NCI-H748 (cell line): Measurements from ENCODE around the gene AHR.

ENCODE experiments used
- DNase-seq: peaks from one replicate; lab custom pipeline; 2025; ENCODE audit not compliant: unreplicated experiment; lab: John Stamatoyannopoulos, UW

AHR gene

DNA sequence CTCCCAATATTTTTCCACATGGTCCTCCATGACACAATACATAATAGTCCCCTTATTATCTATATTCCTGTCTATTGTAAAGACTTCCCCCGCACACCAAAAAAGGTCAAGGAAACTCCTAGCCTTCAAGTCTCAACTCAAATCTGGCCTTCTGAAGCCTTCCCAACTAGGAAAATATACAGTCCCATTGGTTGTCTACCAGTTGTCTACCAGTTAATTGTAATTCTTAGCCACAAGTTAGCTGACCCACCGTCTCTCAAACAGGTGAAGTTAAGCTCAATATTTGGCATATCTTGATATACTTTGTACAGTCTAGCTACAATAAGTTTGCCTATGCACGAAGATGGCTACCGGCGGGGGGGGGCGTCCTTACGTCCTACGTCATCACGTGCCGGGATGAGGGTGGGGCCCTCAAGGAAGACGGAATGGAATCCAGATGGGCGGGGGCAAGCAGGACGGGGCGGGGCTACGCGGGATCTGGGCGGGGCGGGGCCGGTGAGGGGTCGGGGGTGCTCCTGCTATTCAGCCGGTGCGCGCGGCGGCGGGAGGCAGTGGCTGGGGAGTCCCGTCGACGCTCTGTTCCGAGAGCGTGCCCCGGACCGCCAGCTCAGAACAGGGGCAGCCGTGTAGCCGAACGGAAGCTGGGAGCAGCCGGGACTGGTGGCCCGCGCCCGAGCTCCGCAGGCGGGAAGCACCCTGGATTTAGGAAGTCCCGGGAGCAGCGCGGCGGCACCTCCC, at the start of gene AHR:
TSS of gene AHR (plus strand) at position 551 of the 738 bp plus-strand sequence. CDS start 613 bp downstream, outside the sequence.
- peak; percentile 92 for DNase-seq

DNA sequence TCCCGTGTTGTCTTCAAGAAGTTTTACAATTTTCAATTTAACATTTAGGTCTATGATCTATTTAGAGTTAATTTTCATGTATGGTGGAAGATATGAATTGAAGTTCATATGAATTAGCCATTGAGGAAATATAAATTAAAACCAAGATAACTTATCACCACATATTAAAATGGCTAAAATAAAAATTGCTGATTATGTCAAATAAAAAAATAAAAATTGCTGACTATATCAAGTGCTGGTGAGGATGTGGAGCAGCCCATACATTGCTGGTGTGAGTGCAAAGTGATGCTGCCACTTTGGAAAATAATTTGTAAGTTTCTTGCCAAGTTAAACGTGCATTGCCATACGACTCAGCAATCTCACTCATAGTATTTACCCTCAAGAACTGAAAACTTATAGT, 44.6 kb upstream of the AHR start:
- no peak for DNase-seq

DNA sequence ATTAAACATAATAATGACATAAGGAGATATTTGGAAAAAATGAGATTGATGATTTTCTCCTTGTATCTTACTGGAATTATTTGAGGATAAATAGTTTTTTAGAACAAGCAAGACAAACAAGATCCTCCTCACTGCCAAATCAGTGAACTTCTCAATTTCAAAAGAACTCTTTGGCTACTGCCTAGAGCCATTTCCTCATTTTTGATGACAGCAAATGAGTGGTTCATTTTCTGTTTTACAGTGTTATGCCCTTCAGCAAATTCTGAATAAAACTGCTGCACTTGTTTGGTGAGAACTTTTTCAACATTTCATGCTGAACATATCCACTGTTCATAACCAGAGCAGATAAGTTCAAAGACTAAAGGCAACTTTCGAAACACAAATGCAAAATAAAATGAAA, 42.5 kb upstream of the AHR start:
- no peak for DNase-seq

DNA sequence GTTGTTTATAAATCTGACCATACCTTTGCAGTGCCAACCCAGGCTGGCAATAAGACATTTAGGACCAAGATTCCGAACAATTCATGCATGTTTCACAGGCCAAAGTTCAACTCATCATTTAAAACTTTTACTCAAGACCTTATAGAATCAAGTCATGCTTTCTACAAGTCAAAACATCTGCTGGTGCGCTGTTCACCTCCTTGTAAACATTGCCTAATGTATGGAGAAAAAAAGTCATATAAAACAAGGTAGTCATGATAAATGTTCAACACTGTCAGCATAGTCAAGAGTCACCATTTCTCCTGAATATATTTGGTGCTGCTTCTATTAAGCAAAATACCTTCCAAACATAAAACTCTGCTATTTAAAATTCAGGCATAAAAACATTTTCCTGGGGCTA, 42.1 kb upstream of the AHR start:
- DNase-seq = no peak

DNA sequence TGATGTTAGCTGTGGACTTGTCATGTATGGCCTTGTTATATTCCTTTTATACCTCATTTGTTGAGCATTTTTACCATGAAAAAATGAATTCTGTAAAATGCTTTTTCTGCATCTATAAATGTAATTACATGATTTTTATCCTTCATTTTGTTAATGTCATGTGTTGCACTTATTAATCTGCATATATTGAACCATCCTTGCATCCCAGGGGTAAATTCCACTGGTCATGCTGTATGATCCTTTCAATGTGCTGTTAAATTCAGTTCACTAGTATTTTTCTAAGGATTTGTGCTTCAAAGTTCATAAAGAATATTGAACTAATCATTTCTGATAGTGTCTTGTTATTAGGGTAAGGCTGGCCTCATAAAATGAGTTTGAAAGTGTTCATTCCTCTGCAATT, 31.9 kb upstream of the AHR start:
- DNase-seq = no peak

DNA sequence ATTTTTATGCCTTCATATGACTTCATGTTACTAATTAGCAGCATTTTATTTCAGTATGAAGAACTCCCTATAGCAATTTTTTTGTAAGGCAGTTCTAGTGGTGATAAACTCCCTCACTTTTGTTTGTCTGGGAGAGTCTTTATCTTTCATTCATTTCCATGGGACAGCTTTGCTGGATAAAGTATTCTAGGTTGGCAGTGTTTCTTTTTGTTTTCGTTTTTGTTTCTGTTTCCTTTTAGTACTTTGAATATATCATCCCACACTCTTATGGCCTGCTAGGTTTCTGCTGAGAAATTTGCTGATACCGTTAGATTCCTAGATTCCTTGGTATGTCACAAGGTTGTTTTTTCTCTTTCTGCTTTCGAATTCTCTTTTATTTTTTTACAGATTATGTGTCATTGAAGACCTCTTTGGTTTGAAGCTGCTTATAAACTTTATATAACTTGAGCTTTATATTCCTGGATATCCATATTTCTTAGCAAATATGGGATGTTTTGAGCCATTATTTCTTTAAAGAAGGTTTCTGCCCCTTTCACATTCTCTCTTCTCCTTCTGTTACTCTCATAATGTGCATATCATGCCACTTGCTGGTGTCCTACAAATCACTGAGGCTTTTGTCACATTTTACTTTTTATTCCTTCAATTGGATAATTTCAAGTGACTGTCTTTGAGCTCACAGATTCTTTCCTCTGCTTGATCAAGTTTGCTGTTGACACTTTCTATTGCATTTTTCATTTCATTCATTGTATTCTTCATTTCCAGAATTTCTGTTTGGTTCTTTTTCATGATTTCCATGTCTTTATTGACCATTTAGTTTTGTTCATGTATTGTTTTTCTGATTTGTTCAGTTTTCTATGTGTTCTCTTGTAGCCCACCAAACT, 28.9 kb upstream of the AHR start:
- DNase-seq = no peak

DNA sequence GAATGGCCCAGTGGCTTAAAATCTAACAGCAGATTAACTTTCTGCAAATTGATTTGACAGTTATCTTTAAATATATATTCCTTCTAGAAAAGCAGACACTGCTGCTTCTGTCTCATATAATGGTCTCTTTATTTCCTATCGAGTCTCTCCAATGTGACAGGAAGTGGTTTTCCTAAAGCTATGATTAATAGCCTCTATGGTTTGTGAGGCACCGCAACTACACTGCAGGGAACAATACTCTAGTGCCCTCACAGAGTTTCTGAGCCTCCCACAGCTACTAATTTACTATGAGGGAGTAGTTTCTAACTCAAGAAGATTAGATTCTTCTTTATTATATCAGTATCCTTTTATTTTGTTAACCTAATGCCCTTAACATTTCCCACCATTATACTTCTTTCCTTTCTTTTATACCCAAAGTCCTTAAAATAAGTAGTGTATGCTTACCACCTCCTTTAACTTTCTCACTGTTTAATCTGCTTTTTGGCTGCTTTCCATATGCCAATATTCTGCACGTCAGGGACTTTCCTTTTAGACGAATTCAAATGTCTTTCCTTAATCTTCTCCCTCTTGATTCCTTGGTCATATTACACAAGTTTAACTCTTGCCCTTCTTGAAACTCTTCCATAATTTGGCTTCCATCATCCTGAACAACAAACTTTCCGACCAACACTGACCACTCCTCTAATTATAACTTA, 23.8 kb upstream of the AHR start:
- no peak for DNase-seq

DNA sequence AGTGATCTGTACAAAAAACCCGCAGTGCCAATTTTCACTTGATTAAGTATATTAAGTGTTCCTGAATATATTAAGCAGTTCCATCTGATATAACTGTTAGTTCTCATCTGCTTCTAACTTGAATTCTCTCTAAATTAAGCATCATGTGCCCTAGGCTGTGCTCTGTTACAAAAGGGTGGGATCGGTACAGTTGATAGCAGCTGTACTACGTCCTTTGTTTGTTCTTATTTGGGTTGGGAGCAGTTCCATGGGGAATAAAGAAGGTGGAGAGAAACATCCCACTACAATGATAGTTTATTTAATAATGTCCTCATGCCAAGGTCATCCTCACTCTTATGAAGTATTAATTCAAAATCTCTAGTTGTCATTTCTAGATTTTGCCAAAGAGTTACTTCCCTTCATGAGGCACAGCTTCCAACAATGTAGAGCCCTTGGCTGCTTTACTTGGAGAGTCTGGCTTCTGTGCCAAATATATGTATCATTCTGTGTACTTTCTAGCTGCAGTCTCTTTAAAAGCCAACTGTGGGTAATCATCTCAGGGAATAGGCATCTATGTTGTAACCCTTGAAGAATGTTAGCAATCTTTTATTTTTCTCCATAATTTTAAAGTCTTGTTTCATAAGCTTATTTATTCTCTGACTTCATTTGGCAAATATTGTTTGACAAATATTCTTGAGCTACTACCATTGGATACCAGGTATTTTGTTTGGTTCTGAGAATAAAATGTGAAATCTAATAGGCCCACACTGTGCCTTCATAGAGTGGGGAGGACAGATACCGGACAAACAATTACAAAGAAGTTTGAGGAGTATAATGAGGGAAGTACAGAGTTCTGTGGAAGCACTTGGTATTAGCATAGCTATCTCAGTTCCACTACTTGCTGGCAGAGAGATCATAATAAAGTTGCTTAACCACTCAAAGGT, 22.4 kb upstream of the AHR start:
- no peak for DNase-seq

DNA sequence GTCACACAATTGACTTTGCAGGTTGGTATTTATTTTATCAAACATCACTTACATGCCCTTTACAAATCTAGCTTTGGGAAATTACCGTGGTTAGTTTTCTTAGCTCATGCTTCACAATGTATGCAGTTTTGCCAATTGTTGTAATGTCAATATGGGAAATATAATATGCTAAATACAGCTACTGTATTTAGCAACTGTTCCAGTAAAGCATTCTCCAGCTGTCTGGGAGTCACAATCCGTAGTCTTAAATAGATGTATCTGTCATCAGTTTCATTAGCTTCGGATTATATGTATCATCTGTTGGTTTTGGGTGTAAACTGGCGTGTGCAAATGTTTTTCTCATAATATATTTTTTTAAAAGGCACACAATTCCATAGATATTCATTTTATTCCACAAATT, 19.4 kb upstream of the AHR start:
- DNase-seq = no peak

DNA sequence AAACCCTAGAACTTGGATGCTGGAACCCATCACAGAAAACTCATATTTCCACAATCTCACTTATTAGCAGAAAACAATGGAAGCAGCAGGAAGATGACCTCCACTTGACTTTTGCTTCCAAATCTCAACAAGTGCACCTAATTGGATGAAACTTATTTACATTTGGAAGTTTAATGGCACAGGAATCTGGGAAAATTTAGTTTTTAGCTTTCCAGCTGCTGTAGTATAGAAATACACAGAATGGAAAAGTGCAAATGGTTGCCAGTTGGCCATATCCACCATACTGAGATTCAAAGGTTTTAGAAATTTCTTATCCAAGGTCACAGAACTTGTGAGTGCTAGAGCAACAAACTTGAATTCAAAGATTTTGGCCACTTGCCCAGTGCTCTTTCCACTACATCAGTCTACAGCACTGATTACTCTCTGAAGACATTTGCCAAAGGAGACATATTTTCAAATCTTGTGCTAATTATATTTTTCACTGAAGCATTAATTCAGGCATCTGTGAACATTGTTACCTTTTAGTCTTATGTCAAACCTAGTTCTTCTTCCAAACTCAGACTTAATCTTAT, 9.3 kb upstream of the AHR start:
- DNase-seq = no peak

DNA sequence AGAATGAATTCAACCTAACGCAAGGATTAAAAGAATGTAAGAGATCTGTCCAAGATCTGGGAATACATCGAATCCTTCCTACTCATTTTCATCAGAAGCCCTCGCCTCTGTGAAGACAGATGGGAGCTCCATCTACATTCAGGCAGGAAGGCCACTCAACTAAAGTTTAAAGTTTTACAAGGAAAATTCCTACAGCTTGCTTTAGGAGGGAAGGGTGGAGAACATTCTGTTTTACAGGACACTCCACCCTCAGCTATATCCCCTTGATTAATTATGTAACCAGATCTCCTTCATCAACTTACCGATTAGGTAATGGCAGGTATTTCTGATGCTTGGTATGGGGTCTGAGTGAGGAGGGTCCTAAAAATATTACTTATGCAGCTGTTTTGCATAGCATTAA, 5.6 kb upstream of the AHR start:
- no peak for DNase-seq

DNA sequence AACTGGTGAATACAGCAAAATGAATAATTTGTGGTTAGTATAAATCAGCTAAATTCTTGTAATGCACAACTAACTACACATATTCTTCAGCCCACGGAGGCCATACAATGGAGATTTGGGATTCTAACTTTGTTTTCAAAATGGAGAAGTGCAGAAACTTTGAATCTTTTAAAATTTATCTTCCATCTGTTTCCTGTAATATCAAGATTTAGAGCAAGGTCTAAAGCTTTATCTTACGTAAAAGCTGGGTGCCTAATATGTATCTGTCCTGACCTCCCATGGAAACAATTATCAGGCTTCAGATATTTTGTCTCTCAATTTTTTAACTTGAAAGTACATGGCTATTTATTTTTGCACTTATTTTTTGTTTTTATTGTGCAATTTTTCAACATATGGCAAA, 5.0 kb upstream of the AHR start:
- no peak for DNase-seq

DNA sequence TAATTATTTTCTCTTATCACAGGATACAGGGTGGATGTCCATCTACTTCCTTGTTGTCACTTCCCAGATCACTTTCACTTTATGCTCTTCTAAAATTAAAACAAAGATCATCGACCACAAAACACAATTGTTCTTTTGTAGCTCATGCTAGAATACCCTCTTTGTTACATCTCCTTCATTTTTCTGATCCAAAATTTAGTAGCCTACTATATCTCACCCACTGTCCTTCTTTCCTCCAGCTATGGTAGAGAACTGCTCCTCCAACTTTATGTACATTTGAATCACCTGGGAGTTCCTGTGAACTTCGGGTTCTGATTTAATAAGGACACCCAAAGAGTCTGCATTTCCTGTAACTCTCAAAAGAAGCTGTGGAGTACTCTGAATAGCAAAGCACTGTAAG, 1.2 kb upstream of the AHR start:
- DNase-seq = no peak

DNA sequence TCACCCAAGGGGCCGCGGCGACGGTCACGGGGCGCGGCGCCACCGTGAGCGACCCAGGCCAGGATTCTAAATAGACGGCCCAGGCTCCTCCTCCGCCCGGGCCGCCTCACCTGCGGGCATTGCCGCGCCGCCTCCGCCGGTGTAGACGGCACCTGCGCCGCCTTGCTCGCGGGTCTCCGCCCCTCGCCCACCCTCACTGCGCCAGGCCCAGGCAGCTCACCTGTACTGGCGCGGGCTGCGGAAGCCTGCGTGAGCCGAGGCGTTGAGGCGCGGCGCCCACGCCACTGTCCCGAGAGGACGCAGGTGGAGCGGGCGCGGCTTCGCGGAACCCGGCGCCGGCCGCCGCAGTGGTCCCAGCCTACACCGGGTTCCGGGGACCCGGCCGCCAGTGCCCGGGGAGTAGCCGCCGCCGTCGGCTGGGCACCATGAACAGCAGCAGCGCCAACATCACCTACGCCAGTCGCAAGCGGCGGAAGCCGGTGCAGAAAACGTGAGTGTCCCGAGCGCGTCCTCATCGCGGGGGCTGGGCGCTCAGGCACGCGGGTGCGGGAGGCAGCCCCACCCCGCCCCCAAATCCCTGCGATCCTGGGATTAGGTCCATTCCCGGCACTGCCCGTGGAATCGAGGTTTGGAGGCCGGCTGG, 509 bp downstream of the AHR start:
- peak; percentile 81 for DNase-seq

DNA sequence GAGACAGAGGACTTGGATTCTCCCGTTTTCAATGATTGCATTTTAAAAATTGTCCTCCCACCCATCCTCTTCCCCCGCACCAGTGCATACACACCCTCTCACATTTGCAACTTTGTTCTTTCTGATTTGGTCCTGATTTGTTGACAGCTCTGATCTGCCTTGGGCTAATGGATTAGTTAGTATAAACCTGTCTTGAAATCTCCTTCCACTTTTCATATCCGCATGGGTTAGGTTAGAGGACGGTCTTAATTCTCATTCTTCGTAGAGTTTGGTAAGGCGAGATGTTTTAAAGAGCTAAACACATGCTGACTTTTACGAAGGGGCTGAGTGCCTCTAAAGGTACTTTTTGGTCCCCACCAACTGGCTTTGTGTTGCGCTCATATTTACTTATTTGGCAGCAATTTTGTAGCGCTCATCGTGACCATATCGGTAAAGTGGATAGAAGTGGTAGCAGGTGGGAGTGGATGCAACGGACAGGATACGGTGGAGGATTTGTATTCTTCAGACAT, 1.1 kb downstream of the AHR start:
- peak; percentile 42 for DNase-seq

DNA sequence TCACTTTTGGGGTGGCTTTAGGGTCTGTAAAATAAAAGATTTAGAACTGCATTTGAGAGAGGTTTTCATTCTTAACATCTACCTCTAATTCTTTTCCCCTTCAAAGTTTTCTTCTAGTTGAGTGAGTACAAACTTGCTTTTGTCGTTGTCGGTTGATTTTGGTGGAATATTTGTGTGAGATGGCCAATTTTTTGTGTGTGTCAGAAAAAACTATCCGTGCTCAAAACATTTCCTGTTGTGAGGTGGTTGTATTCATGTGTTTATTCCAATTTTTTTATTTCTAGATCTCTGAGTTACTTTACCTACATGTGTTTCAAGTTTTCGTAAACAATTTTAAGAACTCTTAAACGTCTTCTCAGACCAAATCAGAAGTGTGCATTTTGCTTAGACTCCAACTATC, 1.6 kb downstream of the AHR start:
- no peak for DNase-seq

DNA sequence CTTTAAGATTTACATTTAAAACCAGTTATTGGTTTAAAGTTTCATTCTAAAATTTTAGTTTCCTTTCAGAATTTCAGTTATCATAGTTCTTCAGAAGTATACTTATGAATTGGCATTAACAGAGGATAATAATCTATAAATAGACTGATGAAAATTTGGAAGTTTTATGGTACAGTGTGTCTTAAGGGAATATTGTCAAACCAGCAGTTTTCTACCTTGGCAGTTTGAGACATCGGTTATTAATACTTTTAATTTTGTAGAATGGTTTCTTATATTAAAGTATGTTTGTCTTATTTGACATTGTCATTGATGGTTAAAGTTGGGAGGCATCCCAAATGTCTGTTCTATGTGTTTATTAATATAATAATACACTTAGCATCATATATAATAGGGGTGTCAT, 2.0 kb downstream of the AHR start:
- DNase-seq = no peak

DNA sequence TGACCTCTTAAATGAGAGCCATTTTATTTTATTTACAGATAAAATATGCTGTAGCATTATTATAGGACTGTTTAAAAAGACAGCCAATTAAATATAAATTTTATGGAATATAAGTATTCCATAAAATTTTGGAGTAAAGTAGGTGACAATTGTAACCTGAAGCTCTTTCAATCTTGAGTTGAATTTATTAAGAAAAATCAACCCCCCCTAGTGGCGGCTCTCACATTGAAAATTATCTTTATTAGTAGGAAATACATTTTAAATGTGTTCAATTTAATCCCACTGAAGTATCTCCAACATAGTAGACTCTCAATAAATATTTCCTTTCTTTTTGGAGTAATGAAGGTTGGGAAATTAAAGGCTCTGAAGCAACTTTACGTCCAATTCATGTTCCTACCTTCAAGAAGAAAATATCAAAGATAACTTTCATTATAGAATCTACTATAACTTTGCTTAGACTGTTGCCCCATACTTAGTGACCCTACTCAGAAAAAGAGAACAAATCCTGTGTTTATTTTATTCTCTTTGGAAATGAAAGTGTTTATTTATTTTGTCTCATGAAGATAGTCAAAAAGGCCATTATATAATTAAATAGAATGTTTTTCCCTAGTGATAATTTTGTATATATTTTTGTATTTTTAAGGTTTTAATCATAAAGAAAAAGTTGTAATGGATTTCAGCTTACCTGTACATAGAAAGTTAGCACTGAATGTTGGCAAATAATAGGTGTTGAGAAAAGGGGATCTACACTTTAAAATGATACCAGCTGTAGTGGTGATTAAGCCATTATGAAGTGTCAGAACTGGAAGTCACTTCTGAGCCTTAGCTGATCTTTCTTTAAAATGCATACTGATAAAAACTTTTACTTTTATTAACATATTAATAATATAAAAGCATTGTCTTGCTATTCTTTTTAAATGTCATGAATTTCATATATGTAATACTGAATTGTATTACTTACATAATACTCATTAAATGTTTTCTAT, 3.3 kb downstream of the AHR start:
- peak; percentile 47 for DNase-seq
